Activated T-helper 2 cell treated with anti-CD3 and anti-CD28 coated beads, Interferon-gamma antibody, Interleukin-2, Interleukin-4, amounts not matched to agents 10 μg/mL and 5 μg/mL and 100 μg/mL, durations not matched to agents 14 hours and 24 hours and 36 hours (primary cell): ENCODE data around the gene KRT85. TPM values are rescaled to one million over a fixed set of nuclear protein-coding genes. Genes with fewer than 3 reads are reported as not detected.
"Not testable (repeated sequence)": the region's sequence is repeated elsewhere in the genome, so short reads cannot be mapped to it uniquely, and the experiment has no call there.

Experiments used
- DNase-seq: peaks from one replicate; pipeline ENCODE4 v3.0.0; 2021; ENCODE audit warnings: low spot score
- H3K27ac Mint-ChIP-seq: one replicate; pipeline ENCODE4 v1.8.0; 2021; ENCODE audit warnings: mixed read lengths
- H3K27me3 Mint-ChIP-seq: one replicate; pipeline ENCODE4 v1.8.0; 2021; ENCODE audit warnings: low read depth, mixed read lengths
- H3K36me3 Mint-ChIP-seq: one replicate; pipeline ENCODE4 v1.8.0; 2021; ENCODE audit warnings: low read depth, mixed read lengths
- H3K4me1 Mint-ChIP-seq: one replicate; pipeline ENCODE4 v1.8.0; 2021; ENCODE audit warnings: low read depth, mixed read lengths
- H3K4me3 Mint-ChIP-seq: one replicate; pipeline ENCODE4 v1.8.0; 2021; ENCODE audit warnings: low read depth, mild to moderate bottlenecking, moderate library complexity, mixed read lengths
- H3K9me3 Mint-ChIP-seq: one replicate; pipeline ENCODE4 v1.8.0; 2021; ENCODE audit warnings: mixed read lengths
- intact Hi-C: fragments of 100-400 bp; cut with micrococcal nuclease; formaldehyde crosslinking; loops from one replicate; pipeline ENCODE4 v1.15.1; 2023
- total RNA-seq: library from RNA; stranded (reverse); gene quantifications from 2 replicates; pipeline ENCODE4 v1.2.3, GENCODE V29; 2022

KRT85 gene
- total RNA-seq, 1 donor from 2014 or later: not detected

GRCh38 chr12:52322069-52322468 is 45.2 kb downstream of the KRT85 start:
- peaks cover 24% of the 10 kb centered on the region for H3K27me3 Mint-ChIP-seq
- H3K4me1 Mint-ChIP-seq: peaks cover 4% of the 10 kb centered on the region
- H3K9me3 Mint-ChIP-seq: no peaks in the 10 kb centered on the region
- intact Hi-C loops: no loop called here
- H3K27ac Mint-ChIP-seq: no peak overlapping the region
- H3K36me3 Mint-ChIP-seq: no peaks in the 10 kb centered on the region
- DNase-seq: no peak
- no peak overlapping the region for H3K4me3 Mint-ChIP-seq

GRCh38 chr12:52321418-52321817 is 45.9 kb downstream of the KRT85 start:
- intact Hi-C loops: no loop called here
- no peak for DNase-seq
- Mint-ChIP-seq H3K4me1 (no peaks in the 10 kb centered on the region), H3K27ac (no peak overlapping the region), H3K36me3 (no peaks in the 10 kb centered on the region), H3K4me3 (no peak overlapping the region), H3K27me3 (peaks cover 24% of the 10 kb centered on the region), H3K9me3 (no peaks in the 10 kb centered on the region)

- no peak within 1 kb of the TSS for H3K4me3 Mint-ChIP-seq
- intact Hi-C loops: no loop called here
- no peaks in the 10 kb centered on the region for H3K4me1 Mint-ChIP-seq
- no peak for DNase-seq
- H3K27ac Mint-ChIP-seq: no peak within 1 kb of the TSS
- H3K27me3 Mint-ChIP-seq: peaks cover 24% of the 10 kb centered on the region
- no peaks in the 10 kb centered on the region for H3K36me3 Mint-ChIP-seq
- H3K9me3 Mint-ChIP-seq: no peaks in the 10 kb centered on the region
These were observed 46.4 kb downstream of the KRT85 start, which contains the start of gene KRT83 for GRCh38 chr12:52320784-52321400. KRT83 (minus strand) TSS chr12:52321398; CDS start chr12:52321335, 63 bp downstream.

- no peaks in the 10 kb centered on the region for H3K9me3 Mint-ChIP-seq
These were observed 48.2 kb downstream of the KRT85 start for GRCh38 chr12:52319097-52319496.

GRCh38 chr12:52318241-52318990 is 48.9 kb downstream of the KRT85 start:
- Mint-ChIP-seq H3K27me3 (peaks cover 28% of the 10 kb centered on the region), H3K4me1 (no peaks in the 10 kb centered on the region), H3K9me3 (no peaks in the 10 kb centered on the region), H3K27ac (no peak overlapping the region), H3K4me3 (no peak overlapping the region), H3K36me3 (no peaks in the 10 kb centered on the region)
- intact Hi-C loops: no loop called here
- no peak for DNase-seq

More at GRCh38 chr12:52319097-52319496, 48.2 kb downstream of the KRT85 start:
- Mint-ChIP-seq H3K36me3 (no peaks in the 10 kb centered on the region), H3K4me1 (no peaks in the 10 kb centered on the region), H3K4me3 (no peak overlapping the region), H3K27me3 (peaks cover 22% of the 10 kb centered on the region), H3K27ac (no peak overlapping the region)
- intact Hi-C loops: no loop called here
- DNase-seq: no peak

GRCh38 chr12:52317468-52318052 is 49.7 kb downstream of the KRT85 start:
- H3K36me3 Mint-ChIP-seq: no peaks in the 10 kb centered on the region
- peaks cover 27% of the 10 kb centered on the region for H3K27me3 Mint-ChIP-seq
- no peaks in the 10 kb centered on the region for H3K9me3 Mint-ChIP-seq
- no peak overlapping the region for H3K4me3 Mint-ChIP-seq
- intact Hi-C loops: no loop called here
- no peak for DNase-seq
- H3K27ac Mint-ChIP-seq: no peak overlapping the region
- no peaks in the 10 kb centered on the region for H3K4me1 Mint-ChIP-seq

GRCh38 chr12:52316701-52317100 is 50.6 kb downstream of the KRT85 start:
- no peaks in the 10 kb centered on the region for H3K36me3 Mint-ChIP-seq
- intact Hi-C loops: no loop called here
- H3K4me1 Mint-ChIP-seq: no peaks in the 10 kb centered on the region
- no peak overlapping the region for H3K4me3 Mint-ChIP-seq
- no peak overlapping the region for H3K27ac Mint-ChIP-seq
- no peak for DNase-seq
- H3K27me3 Mint-ChIP-seq: peaks cover 27% of the 10 kb centered on the region
- no peaks in the 10 kb centered on the region for H3K9me3 Mint-ChIP-seq

- Mint-ChIP-seq H3K27ac (no peak overlapping the region), H3K4me3 (no peak overlapping the region), H3K4me1 (no peaks in the 10 kb centered on the region), H3K27me3 (peaks cover 30% of the 10 kb centered on the region), H3K36me3 (no peaks in the 10 kb centered on the region), H3K9me3 (no peaks in the 10 kb centered on the region)
- intact Hi-C loops: no loop called here
- no peak for DNase-seq
These were observed 51.0 kb downstream of the KRT85 start for GRCh38 chr12:52316290-52316689.

GRCh38 chr12:52315721-52316120 is 51.6 kb downstream of the KRT85 start:
- H3K4me3 Mint-ChIP-seq, H3K36me3 Mint-ChIP-seq, H3K27ac Mint-ChIP-seq, H3K4me1 Mint-ChIP-seq, H3K9me3 Mint-ChIP-seq, intact Hi-C loops: not testable (repeated sequence)
- peaks cover 30% of the 10 kb centered on the region for H3K27me3 Mint-ChIP-seq
- DNase-seq: peak; percentile 22

- Mint-ChIP-seq H3K9me3 (no peaks in the 10 kb centered on the region), H3K4me1 (no peaks in the 10 kb centered on the region), H3K27ac (no peak overlapping the region), H3K4me3 (no peak overlapping the region), H3K27me3 (peaks cover 35% of the 10 kb centered on the region), H3K36me3 (no peaks in the 10 kb centered on the region)
- intact Hi-C loops: no loop called here
- DNase-seq: no peak
These were observed 52.8 kb downstream of the KRT85 start for GRCh38 chr12:52314511-52314910.

- no peak for DNase-seq
- intact Hi-C loops: no loop called here
- H3K27me3 Mint-ChIP-seq: peaks cover 41% of the 10 kb centered on the region
- H3K36me3 Mint-ChIP-seq: no peaks in the 10 kb centered on the region
- peaks cover under 1% of the 10 kb centered on the region for H3K4me1 Mint-ChIP-seq
- H3K4me3 Mint-ChIP-seq: no peak overlapping the region
- no peak overlapping the region for H3K27ac Mint-ChIP-seq
- H3K9me3 Mint-ChIP-seq: no peaks in the 10 kb centered on the region
These were observed 53.4 kb downstream of the KRT85 start for GRCh38 chr12:52313926-52314325.

- peaks cover 4% of the 10 kb centered on the region for H3K4me1 Mint-ChIP-seq
- H3K36me3 Mint-ChIP-seq: no peaks in the 10 kb centered on the region
- intact Hi-C loops: no loop called here
These were observed 53.8 kb downstream of the KRT85 start for GRCh38 chr12:52313461-52313860.

GRCh38 chr12:52312086-52312485 is 55.2 kb downstream of the KRT85 start:
- H3K36me3 Mint-ChIP-seq: no peaks in the 10 kb centered on the region
- H3K27me3 Mint-ChIP-seq: peaks cover 56% of the 10 kb centered on the region
- H3K4me1 Mint-ChIP-seq: peaks cover 4% of the 10 kb centered on the region
- intact Hi-C loops: no loop called here
- no peak for DNase-seq
- H3K4me3 Mint-ChIP-seq: no peak overlapping the region
- H3K27ac Mint-ChIP-seq: no peak overlapping the region
- no peaks in the 10 kb centered on the region for H3K9me3 Mint-ChIP-seq

More at GRCh38 chr12:52313461-52313860, 53.8 kb downstream of the KRT85 start:
- no peaks in the 10 kb centered on the region for H3K9me3 Mint-ChIP-seq
- DNase-seq: no peak
- no peak overlapping the region for H3K27ac Mint-ChIP-seq
- no peak overlapping the region for H3K4me3 Mint-ChIP-seq
- H3K27me3 Mint-ChIP-seq: peaks cover 45% of the 10 kb centered on the region
